Cerebellar cortex (tissue), 1 donor: ENCODE data around the gene SYNRG.
A peak's percentile ranks its signal among the peaks of the same experiment; 100 is the strongest.
"Not testable (repeated sequence)": the region's sequence is repeated elsewhere in the genome, so short reads cannot be mapped to it uniquely, and the experiment has no call there.

Experiments
- DNase-seq: peaks from one replicate; pipeline ENCODE4 v3.0.0-alpha.2; 2015; ENCODE audit warnings: low spot score

SYNRG gene, protein sequence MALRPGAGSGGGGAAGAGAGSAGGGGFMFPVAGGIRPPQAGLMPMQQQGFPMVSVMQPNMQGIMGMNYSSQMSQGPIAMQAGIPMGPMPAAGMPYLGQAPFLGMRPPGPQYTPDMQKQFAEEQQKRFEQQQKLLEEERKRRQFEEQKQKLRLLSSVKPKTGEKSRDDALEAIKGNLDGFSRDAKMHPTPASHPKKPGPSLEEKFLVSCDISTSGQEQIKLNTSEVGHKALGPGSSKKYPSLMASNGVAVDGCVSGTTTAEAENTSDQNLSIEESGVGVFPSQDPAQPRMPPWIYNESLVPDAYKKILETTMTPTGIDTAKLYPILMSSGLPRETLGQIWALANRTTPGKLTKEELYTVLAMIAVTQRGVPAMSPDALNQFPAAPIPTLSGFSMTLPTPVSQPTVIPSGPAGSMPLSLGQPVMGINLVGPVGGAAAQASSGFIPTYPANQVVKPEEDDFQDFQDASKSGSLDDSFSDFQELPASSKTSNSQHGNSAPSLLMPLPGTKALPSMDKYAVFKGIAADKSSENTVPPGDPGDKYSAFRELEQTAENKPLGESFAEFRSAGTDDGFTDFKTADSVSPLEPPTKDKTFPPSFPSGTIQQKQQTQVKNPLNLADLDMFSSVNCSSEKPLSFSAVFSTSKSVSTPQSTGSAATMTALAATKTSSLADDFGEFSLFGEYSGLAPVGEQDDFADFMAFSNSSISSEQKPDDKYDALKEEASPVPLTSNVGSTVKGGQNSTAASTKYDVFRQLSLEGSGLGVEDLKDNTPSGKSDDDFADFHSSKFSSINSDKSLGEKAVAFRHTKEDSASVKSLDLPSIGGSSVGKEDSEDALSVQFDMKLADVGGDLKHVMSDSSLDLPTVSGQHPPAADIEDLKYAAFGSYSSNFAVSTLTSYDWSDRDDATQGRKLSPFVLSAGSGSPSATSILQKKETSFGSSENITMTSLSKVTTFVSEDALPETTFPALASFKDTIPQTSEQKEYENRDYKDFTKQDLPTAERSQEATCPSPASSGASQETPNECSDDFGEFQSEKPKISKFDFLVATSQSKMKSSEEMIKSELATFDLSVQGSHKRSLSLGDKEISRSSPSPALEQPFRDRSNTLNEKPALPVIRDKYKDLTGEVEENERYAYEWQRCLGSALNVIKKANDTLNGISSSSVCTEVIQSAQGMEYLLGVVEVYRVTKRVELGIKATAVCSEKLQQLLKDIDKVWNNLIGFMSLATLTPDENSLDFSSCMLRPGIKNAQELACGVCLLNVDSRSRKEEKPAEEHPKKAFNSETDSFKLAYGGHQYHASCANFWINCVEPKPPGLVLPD (N-terminal part only)

GRCh38 chr17:37609170-37610040 lies at the start of gene SYNRG:
Gene SYNRG (minus strand): TSS chr17:37609418. CDS start chr17:37609355, 63 bp downstream.
- peak; percentile 96 for DNase-seq

GRCh38 chr17:37657202-37657601 lies 48.0 kb upstream of the SYNRG start:
- no peak for DNase-seq

- no peak for DNase-seq
Observed at GRCh38 chr17:37651849-37652248, 42.6 kb upstream of the SYNRG start.

DNA sequence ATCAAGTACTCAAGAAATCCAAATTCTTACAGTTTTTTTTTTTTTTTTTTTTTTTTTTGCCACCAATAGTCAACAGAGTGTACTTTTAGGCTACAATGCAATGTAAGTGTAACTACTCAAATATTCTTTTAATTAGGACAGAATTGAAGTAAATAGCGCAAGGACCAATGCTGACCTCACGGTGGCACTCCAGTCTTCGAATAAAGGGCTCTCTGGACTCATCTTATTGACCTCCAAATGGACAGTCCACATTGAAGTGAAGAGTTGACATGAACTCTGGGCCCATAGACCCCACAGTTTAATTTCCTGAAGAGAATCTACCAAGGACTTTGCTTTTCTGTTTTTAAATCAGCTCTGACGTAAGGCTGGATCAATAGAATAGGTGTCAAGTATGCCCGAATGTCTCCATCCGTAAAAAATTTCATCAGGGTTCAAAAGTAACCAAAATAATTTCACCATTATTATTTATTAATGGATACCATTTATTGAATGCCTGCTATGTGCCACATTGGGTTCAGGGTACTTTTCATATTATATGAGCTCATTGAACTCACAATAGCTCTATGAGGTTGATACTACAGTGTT lies 41.3 kb upstream of the SYNRG start:
- peak; percentile 37 for DNase-seq

DNA sequence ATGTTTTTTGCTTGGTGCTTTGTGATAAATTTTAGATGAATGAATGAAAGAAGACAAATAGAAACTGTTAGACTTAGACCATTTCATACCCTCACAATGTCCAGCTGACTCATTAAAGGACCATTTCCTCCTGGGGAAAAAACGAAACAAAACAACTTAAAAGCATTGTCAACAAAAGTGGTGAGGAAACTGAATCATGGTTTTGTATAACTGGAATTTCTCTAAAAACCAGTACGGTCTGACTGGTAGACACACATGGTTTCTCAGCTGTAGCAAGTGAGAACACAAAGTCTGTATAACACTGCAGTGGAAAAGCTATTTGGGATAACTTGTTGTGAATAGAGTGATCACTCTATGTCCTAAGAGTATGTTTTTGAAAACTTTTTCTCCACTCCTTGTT lies 39.3 kb upstream of the SYNRG start:
- no peak for DNase-seq

- no peak for DNase-seq
Observed at GRCh38 chr17:37647856-37648255, 38.6 kb upstream of the SYNRG start.

- DNase-seq: peak; percentile 33
Observed at GRCh38 chr17:37643869-37644268, 34.7 kb upstream of the SYNRG start.

- DNase-seq: peak; percentile 93
Observed at GRCh38 chr17:37643118-37643766, 34.0 kb upstream of the SYNRG start, which contains the start of gene DDX52. Gene DDX52 (minus strand): TSS chr17:37643446. CDS start chr17:37643420, 26 bp downstream.

DNA sequence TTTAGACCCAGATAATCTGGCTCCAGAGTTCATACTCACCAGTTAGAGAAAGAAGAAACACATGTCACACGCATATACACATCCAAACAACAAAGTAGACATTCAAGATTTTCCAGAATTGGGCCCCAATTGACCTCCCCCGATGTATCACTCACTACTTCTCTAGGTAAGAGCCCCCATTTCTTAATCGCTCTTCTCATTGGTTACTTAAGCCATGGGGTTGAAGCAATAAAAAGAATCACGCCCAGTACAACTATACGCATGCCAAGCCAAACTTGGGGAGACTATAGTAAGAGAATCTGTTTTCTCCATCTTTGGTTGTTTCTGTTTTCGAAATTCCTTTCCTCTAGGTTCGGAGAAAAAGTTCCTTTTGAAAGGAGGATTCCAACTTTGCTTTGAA lies 33.5 kb upstream of the SYNRG start:
- DNase-seq: no peak

DNA sequence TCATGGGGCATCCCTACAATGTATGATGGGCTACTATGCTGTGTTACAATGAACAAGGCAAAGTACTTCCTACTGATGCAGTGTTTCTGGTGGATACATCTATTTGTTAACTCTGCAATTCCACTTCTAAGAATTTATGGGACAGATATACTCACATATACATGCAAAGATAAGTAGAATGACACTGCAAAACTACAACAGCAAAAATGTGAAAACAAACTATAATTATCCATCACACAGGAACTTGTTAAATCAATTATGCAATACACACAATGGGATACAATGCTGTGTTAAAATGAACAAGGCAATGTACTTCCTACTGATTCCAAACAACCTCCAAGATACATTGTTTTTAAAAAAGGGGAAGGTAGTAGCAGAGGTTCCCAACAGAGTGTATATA lies 30.8 kb upstream of the SYNRG start:
- no peak for DNase-seq

GRCh38 chr17:37637956-37638355 lies 28.7 kb upstream of the SYNRG start:
- DNase-seq: no peak

GRCh38 chr17:37616430-37616829 lies 7.2 kb upstream of the SYNRG start:
- not testable (repeated sequence) for DNase-seq

DNA sequence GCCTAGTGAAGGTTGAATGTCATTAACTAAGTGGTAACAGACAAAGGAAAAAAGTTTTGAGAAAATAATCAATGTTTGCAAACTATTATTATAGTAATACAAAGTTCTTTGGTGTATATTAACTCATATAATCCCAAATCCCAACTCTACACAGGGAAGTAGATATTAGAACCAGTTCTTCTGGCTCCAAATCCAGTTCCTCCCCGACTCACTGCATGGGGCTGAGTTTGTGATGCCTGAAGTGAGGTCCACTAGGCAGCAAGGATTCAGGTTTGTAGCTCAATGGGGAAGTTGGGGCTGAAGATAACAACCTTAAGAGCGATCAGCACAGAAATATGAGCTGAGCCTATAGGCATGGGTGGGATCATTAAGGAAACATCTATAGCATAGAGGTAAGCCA lies 5.6 kb upstream of the SYNRG start:
- no peak for DNase-seq

GRCh38 chr17:37614391-37614790 lies 5.2 kb upstream of the SYNRG start:
- no peak for DNase-seq

- no peak for DNase-seq
Observed at GRCh38 chr17:37610971-37611370, 1.8 kb upstream of the SYNRG start.

- DNase-seq: not testable (repeated sequence)
Observed at GRCh38 chr17:37610041-37610420, 813 bp upstream of the SYNRG start.

DNA sequence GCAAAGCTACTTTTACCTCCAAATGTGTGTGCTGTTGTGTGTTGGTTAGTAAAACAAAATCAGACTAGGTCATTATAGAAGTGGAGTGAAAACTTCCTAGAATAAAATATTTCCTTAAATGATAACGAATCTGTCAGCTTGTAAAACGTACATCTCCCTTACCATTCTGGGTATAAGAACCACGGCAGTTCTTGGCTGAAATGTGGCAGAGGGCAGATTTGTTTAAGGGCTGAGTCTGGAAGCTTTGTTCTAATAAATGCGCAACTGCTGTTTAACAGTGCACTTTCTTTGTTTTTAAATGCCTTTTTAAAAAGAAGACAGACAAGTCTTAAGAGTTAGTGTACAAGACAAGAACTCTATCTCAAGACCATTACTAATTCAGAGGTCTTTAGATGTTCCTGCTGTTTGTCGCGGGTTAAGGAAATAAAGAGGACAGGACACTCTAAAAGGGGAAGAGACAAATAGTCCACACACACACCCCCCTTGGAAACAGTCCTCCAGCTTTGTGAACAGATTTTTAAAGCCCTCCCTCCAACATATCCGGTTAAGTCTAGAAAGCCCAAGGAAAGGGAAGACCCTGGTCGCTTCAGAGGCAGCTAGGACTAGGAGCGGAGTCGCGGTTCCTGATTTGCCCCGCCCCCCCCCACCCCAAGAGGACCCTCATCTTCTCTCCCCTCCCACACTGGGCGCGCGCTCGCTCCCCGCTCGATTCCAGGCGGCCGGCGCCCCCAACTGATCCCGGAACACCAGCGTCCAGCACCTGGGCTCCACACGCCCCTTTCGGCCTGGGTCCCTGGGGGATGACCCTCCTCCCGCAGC lies 658 bp downstream of the SYNRG start:
- peak; percentile 57 for DNase-seq

DNA sequence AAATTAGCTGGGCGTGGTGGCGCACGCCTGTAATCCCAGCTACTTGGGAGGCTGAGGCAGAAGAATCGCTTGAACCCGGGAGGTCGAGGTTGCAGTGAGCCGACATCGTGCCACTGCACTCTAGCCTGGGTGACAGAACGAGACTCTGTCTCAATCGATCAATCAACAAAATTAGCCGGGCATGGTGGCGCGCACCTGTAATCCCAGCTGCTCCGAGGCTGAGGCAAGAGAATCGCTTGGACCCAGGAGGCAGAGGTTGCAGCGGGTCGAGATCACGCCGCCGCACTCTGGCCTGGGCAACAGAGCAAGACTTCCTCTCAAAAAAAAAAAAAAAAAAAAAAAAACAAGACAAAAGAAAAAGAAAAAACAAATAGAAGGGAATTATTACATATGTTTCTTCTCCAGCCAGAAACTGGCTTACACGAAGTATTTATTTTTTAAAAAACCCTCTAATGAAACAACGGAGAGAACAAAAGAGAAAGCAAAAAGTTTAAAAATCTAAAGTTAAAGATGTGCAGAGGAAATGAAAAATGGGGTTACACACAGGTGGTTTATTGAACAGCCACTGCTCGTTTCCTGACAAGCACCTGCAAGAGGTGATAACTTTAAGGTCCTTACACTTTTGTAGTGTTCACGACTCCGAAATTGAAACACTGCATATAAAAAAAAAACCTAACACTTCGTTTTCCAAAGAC lies 1.4 kb downstream of the SYNRG start:
- DNase-seq: no peak
